GM11168 (cell line): Measurements from ENCODE around the gene CTNS.
"Not testable (repeated sequence)": the region's sequence is repeated elsewhere in the genome, so short reads cannot be mapped to it uniquely, and the experiment has no call there.

Experiments used
- in situ Hi-C: fragments of 300-500 bp; cut with MboI; formaldehyde crosslinking; loops from one replicate; pipeline ENCODE4 v1.12.0; 2022; ENCODE audit warnings: low sequenced_read_pairs; ENCODE audit not compliant: unreplicated experiment

CTNS gene

DNA sequence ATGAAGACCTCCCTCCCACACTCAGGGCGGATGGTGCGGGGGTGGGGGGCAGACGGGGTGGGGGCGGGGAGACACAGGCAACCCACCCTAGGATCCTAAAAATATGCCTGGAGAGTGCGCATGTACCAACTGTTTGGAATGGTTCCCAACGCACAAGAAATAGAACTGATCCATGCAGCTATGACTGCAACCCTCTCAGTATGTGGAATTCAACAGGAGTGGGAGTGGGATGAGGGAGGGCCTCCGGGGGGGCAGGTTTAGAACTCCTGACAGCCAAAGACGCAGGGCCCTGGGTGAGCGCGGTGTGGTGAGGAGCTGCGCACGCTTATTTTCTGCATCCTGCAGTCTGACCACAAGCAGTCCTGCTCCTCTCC is 60.5 kb downstream of the CTNS start:
- in situ Hi-C loops = no loop called here

DNA sequence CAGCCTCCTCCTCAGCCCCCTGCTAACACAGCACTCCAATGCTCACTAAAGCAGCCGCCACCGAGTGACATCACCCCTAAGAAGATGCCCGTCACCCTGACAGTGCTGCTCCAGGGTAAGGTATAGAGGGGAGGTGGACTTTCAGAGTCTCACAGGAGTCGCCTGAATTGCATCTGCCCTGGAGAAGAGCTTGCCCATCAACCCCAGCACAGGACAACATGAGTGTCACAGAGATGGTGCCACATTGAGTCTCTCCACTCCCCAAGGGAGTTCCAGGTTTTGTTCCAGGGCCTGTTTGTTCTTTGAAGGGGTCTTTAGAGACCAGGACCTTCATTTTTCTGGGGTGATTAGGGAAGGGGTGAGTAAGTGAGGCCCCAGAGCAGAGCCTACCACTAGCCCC is 61.6 kb downstream of the CTNS start:
- in situ Hi-C loops = no loop called here

DNA sequence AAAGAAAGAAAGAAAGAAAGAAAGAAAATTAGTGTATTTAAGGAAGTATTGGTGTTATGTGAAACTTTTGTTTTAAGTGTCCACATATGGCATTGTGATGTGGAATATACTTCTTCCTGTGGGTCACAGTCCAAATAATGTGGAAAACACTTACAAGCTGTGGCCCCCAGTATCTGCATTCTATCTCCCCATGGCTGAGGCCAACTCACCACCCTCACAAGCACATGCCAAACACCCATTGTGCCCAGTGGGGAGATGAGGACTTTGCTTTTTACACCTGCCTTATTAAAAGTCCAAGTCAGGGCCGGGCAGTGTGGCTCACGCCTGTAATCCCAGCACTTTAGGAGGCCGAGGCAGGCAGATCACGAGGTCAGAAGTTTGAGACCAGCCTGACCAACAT is 63.4 kb downstream of the CTNS start:
- in situ Hi-C loops = no loop called here

DNA sequence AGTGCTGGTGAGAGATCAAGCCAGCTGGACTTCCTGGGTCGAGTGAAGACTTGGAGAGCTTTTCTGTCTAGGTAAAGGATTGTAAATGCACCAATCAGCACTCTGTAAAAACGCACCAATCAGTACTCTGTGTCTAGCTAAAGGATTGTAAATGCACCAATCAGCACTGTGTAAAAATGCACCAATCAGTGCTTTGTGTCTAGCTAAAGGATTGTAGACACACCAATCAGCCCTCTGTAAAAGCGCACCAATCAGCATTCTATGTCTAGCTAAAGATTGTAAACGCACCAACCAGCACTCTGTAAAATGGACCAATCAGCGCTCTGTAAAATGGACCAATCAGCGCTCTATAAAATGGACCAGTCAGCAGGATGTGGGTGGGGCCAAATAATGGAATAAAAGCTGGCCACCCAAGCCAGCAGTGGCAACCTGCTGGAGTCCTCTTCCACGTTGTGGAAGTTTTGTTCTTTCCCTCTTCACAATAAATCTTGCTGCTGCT is 65.5 kb downstream of the CTNS start:
- in situ Hi-C loops = not testable (repeated sequence)

DNA sequence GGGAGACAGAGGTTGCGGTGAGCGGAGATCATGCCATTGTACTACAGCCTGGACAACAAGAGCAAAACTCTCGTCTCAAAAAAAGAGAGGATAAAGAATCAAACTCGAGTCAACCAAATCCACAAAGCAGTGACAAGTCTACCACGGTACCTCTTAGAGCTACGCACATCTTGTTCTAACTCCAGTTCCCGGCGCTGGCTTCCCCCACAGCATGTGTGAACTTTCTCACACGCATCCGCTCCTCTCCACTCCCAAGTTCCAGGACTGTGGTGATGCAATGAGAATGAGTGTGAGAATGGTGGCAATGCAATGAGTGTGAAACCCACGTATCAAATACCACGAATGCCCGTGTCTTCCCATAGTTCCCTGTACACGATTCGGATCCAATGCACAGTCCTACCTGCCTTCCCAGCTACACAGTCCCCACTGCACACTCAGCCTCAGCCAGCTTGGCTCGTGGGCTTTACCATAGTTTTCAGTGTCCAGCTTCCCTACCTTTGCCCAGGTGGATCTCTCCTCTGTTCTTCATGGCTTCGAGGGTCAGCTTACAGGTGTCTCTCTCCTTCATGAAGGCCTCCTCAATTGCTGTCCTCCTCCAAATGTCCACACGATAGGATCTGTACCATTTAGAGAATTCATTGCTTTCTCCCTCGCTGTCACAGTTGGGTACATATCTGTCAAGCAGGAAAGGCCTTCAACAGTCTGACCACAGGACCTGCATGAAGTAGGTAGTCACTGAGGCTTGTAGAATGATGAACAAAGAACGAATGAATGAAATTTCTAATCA is 68.6 kb downstream of the CTNS start:
- in situ Hi-C loops = no loop called here

DNA sequence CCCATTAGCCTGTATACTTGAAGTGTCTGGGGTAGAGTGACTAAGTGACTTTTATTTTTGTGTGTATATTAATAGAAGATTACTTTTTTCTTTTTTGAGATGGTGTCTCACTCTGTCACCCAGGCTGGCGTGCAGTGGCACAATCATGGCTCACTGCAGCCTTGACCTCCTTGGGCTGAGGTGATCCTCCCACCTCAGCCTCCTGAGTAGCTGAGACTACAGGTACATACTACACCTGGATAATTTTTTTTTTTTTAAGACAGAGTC is 69.1 kb downstream of the CTNS start:
- in situ Hi-C loops = not testable (repeated sequence)

DNA sequence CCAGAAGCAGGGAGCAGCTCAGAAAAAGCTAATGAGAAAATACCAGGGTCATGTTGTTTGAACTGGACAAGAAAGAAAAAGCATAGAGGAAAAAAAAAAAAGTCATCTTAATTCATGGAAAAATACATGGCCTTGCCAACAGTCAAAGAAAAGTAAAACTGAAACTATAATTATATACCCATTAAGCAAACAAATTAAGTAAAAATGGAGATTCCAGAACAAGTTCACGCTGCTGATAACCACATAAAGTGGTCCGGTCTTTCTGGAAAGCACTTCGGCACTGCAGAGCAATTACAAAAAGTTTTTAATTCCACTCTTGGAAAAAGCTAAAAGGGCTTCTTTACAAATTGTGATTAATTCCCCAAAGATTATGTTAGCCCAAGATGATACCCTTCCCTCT is 71.8 kb downstream of the CTNS start:
- in situ Hi-C loops = no loop called here

DNA sequence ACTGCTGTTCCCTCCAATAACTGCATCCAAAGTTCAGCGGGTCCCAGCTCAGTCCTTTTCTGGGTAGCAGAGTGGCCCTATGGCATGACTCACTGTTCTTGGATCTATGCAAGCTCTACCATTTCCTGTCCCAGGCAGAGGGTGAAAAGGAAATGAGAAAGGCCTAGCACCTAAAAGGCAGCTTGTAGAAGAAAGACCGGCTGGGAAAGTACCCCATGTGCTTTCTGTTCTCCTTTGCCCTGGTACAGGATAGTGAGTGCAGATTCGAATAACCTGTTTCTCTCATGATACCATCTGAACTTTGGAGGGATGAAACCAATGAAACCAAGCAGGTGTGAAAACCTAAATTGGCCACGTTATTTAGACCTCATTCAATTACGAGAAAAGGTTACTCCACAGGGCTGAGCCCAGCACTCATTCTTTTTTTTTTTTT is 74.4 kb downstream of the CTNS start:
- in situ Hi-C loops = no loop called here
